Measurements from ENCODE around the gene NSUN2. TPM values are rescaled to one million over a fixed set of nuclear protein-coding genes. Genes with fewer than 3 reads are reported as not detected.

NSUN2 gene
- total and polyA plus RNA-seq, 2 experiments from 2014 or later, result 65.4 to 112 TPM

DNA sequence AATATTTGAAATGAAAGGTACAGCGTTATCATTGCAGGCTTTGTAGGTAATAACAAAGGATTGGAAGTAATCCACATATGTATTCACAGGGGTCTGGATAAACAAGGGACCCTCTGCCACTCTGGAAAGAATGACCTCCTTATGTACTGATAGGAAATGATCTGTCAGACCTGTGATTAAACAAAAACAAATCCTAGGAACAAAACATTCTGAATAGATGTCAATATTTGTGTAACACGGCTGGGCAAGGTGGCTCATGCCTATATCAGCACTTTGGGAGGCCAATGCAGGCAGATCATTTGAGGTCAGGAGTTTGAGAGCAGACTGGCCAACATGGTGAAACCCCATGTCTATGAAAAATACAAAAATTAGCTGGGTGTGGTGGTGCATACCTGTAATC lies 42.3 kb downstream of the NSUN2 start:
- Histone ChIP-seq H3K27me3 (ENCODE audit: insufficient read depth) (no peaks in the 10 kb centered on the region), H3F3A (replicated peaks; ENCODE audit: low read depth) (no peaks in the 10 kb centered on the region), H3K27ac (ENCODE audit: low read depth) (no peak overlapping the region), H4K20me1 (replicated peaks; ENCODE audit: insufficient read depth) (no peaks in the 10 kb centered on the region), H3K9me2 (ENCODE audit: insufficient read depth) (no peaks in the 10 kb centered on the region), H3K4me3 (no peak overlapping the region), H3K79me2 (replicated peaks; ENCODE audit: insufficient read depth) (no peaks in the 10 kb centered on the region), H3K36me3 (ENCODE audit: insufficient read depth) (no peaks in the 10 kb centered on the region), H2AFZ (no peak overlapping the region), H3K4me2 (no peak overlapping the region), H3K4me1 (ENCODE audit: insufficient read depth) (no peaks in the 10 kb centered on the region)
- no peak for ATAC-seq
- Mint-ChIP-seq H3K36me3 (ENCODE audit: low read depth) (no peaks in the 10 kb centered on the region), H3K9me3 (no peaks in the 10 kb centered on the region), H3K27me3 (ENCODE audit: insufficient read depth, low read depth, poor library complexity) (no peaks in the 10 kb centered on the region), H3K4me3 (no peak overlapping the region), H3K27ac (no peak overlapping the region), H3K4me1 (peaks cover 1% of the 10 kb centered on the region; the same call in 2 of the 3 replicates)
- no peak for DNase-seq (ENCODE audit: low spot score)
- TF ChIP-seq ZNF331 (CRISPR knock-in tag; IDR thresholded peaks at IDR 0.05; ENCODE audit: low read depth), result no peak
- TF ChIP-seq POLR2AphosphoS5 (IDR thresholded peaks at IDR 0.05; ENCODE audit: low read depth), result no peak
- no peak for TF ChIP-seq JUNB (IDR thresholded peaks at IDR 0.05; ENCODE audit: unreplicated experiment)
- TF ChIP-seq, protein P1, sequence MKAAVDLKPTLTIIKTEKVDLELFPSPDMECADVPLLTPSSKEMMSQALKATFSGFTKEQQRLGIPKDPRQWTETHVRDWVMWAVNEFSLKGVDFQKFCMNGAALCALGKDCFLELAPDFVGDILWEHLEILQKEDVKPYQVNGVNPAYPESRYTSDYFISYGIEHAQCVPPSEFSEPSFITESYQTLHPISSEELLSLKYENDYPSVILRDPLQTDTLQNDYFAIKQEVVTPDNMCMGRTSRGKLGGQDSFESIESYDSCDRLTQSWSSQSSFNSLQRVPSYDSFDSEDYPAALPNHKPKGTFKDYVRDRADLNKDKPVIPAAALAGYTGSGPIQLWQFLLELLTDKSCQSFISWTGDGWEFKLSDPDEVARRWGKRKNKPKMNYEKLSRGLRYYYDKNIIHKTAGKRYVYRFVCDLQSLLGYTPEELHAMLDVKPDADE (IDR thresholded peaks at IDR 0.05), result no peak
- no peak for TF ChIP-seq REST (IDR thresholded peaks at IDR 0.05; ENCODE audit: unreplicated experiment)
- TF ChIP-seq EZH2phosphoT487 (IDR thresholded peaks at IDR 0.05; ENCODE audit: unreplicated experiment), result no peak
- TF ChIP-seq, protein P2, sequence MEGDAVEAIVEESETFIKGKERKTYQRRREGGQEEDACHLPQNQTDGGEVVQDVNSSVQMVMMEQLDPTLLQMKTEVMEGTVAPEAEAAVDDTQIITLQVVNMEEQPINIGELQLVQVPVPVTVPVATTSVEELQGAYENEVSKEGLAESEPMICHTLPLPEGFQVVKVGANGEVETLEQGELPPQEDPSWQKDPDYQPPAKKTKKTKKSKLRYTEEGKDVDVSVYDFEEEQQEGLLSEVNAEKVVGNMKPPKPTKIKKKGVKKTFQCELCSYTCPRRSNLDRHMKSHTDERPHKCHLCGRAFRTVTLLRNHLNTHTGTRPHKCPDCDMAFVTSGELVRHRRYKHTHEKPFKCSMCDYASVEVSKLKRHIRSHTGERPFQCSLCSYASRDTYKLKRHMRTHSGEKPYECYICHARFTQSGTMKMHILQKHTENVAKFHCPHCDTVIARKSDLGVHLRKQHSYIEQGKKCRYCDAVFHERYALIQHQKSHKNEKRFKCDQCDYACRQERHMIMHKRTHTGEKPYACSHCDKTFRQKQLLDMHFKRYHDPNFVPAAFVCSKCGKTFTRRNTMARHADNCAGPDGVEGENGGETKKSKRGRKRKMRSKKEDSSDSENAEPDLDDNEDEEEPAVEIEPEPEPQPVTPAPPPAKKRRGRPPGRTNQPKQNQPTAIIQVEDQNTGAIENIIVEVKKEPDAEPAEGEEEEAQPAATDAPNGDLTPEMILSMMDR (conservative IDR thresholded peaks at IDR 0.05; ENCODE audit: low read depth in 2 of 2), result no peak
- TF ChIP-seq NANOG (IDR thresholded peaks at IDR 0.05; ENCODE audit: borderline replicate concordance), result no peak
- TF ChIP-seq STAT1 (IDR thresholded peaks at IDR 0.05; ENCODE audit: unreplicated experiment), result no peak

GRCh38 chr5:6587171-6587570 lies 45.7 kb downstream of the NSUN2 start:
- Mint-ChIP-seq H3K4me1 (peaks cover 4% of the 10 kb centered on the region), H3K4me3 (no peak overlapping the region), H3K36me3 (ENCODE audit: low read depth) (no peaks in the 10 kb centered on the region), H3K27ac (no peak overlapping the region), H3K27me3 (ENCODE audit: insufficient read depth, low read depth, poor library complexity) (peaks cover 14% of the 10 kb centered on the region), H3K9me3 (no peaks in the 10 kb centered on the region)
- no peak for DNase-seq (ENCODE audit: low spot score)
- Histone ChIP-seq H3K27ac (ENCODE audit: low read depth) (no peak overlapping the region), H3K9me2 (ENCODE audit: insufficient read depth) (no peaks in the 10 kb centered on the region), H2AFZ (no peak overlapping the region), H3K4me2 (no peak overlapping the region), H3F3A (replicated peaks; ENCODE audit: low read depth) (no peaks in the 10 kb centered on the region), H3K27me3 (ENCODE audit: insufficient read depth) (peaks cover 20% of the 10 kb centered on the region), H3K36me3 (ENCODE audit: insufficient read depth) (no peaks in the 10 kb centered on the region), H3K4me3 (no peak overlapping the region), H3K79me2 (replicated peaks; ENCODE audit: insufficient read depth) (no peaks in the 10 kb centered on the region), H4K20me1 (replicated peaks; ENCODE audit: insufficient read depth) (no peaks in the 10 kb centered on the region), H3K4me1 (ENCODE audit: insufficient read depth) (no peaks in the 10 kb centered on the region)
- no peak for ATAC-seq
- TF ChIP-seq, protein P2 (conservative IDR thresholded peaks at IDR 0.05; ENCODE audit: low read depth in 2 of 2), result no peak
- TF ChIP-seq REST (IDR thresholded peaks at IDR 0.05; ENCODE audit: unreplicated experiment) (no peak), POLR2AphosphoS5 (IDR thresholded peaks at IDR 0.05; ENCODE audit: low read depth) (no peak), EZH2 (IDR thresholded peaks at IDR 0.05; ENCODE audit: low read depth, unreplicated experiment) (no peak), CREB1 (CRISPR knock-in tag; IDR thresholded peaks at IDR 0.05; ENCODE audit: low read depth) (no peak)
